HCT116 (cell line): ENCODE measurements around the gene DTX1. TPM values are rescaled to one million over a fixed set of nuclear protein-coding genes. Genes with fewer than 3 reads are reported as not detected.

Source experiments
- ATAC-seq: fragments of 200-7000 bp; cut with Tn5 transposase; 2 replicates; pipeline ENCODE4 v1.9.1; 2020; ENCODE audit warnings: mild to moderate bottlenecking, moderate library complexity
- BruUV-seq: library from RNA; stranded (reverse); fragments of 400-500 nt; replicated peaks from 2 replicates; lab custom pipeline; 2021; lab: Mats Ljungman, UMichigan
- CTCF ChIA-PET: fragments of 300-600 bp; sonication (Branson Sonifier 250); formaldehyde crosslinking; loops from one replicate; lab custom pipeline; 2021; ENCODE audit warnings: antibody characterized with exemption; lab: Charles Lee
- POLR2A ChIA-PET: fragments of 300-600, 350-600 bp; sonication (Branson Sonifier 250); formaldehyde crosslinking; loops from one replicate; lab custom pipeline; 2021; ENCODE audit warnings: antibody characterized with exemption; lab: Charles Lee
- RAD21 ChIA-PET, 2 experiments: fragments of 300-600 bp; sonication (Branson Sonifier 250); formaldehyde crosslinking; loops; one replicate each; lab custom pipeline; 2023; ENCODE audit warnings: low total read pairs in 2 of 2; ENCODE audit not compliant: uncharacterized antibody in 2 of 2, unreplicated experiment in 2 of 2, low non-redundant PET in 1 of 2; lab: Charles Lee
- DNase-seq: peaks from one replicate; pipeline ENCODE4 v3.0.0-alpha.2; 2010; ENCODE audit warnings: low read depth, low spot score
- H2AFZ ChIP-seq: fragments of 200-600 bp; shearing (Covaris generic), sonication (generic); 2 replicates; pipeline ENCODE4 v1.6.1; 2017; ENCODE audit warnings: low read depth, mixed run types, mixed read lengths, antibody characterized with exemption, low read length; ENCODE audit not compliant: poor library complexity, severe bottlenecking
- H3K27ac ChIP-seq: 2 replicates; pipeline ENCODE4 v1.5.1; 2012; ENCODE audit warnings: low read depth, low read length
- H3K27me3 ChIP-seq: fragments of 200-600 bp; sonication (generic); 2 replicates; pipeline ENCODE4 v1.6.1; 2016; ENCODE audit warnings: mixed run types, low read length, mixed read lengths; ENCODE audit not compliant: insufficient read depth
- H3K36me3 ChIP-seq, 2 experiments: fragments of 200-500 bp in 1 of 2; fragments of 200-600 bp in 1 of 2; sonication (Bioruptor generic) in 1 of 2; sonication (generic) in 1 of 2; 2 replicates each; pipeline versions ENCODE4 v1.5.1 to v1.6.1; 2014 to 2016; ENCODE audit warnings: low read length in 2 of 2, inconsistent platforms in 1 of 2, mixed read lengths in 1 of 2, mixed run types in 1 of 2; ENCODE audit not compliant: insufficient read depth in 2 of 2, control insufficient read depth in 1 of 2
- H3K4me1 ChIP-seq, 2 experiments: fragments of 200-600 bp in 1 of 2; sonication (generic) in 1 of 2; 2 replicates each; pipeline versions ENCODE4 v1.5.1 to v1.6.1; 2012 to 2017; ENCODE audit warnings: low read length in 2 of 2, inconsistent platforms in 1 of 2, mild to moderate bottlenecking in 1 of 2, mixed read lengths in 1 of 2, mixed run types in 1 of 2, moderate library complexity in 1 of 2; ENCODE audit not compliant: insufficient read depth in 2 of 2, control insufficient read depth in 1 of 2
- H3K4me2 ChIP-seq: fragments of 200-600 bp; sonication (generic); 2 replicates; pipeline ENCODE4 v1.6.1; 2017; ENCODE audit warnings: mixed run types, low read length, mixed read lengths
- H3K4me3 ChIP-seq, 2 experiments: fragments of 200-600 bp in 1 of 2; sonication (generic) in 1 of 2; replicated peaks in 1 of 2; 2 replicates each; pipeline ENCODE4 v1.5.1; 2011 to 2016; ENCODE audit warnings: low read length in 2 of 2, control low read depth in 1 of 2, low read depth in 1 of 2, mild to moderate bottlenecking in 1 of 2, mixed read lengths in 1 of 2, mixed run types in 1 of 2
- H3K79me2 ChIP-seq: fragments of 200-600 bp; sonication (generic); 2 replicates; pipeline ENCODE4 v1.6.1; 2017; ENCODE audit warnings: mild to moderate bottlenecking, mixed run types, low read length, moderate library complexity, mixed read lengths; ENCODE audit not compliant: insufficient read depth
- H3K9ac ChIP-seq: fragments of 200-600 bp; sonication (generic); 2 replicates; pipeline ENCODE4 v1.6.1; 2016; ENCODE audit warnings: low read length, mixed read lengths
- H3K9me2 ChIP-seq: fragments of 200-600 bp; sonication (generic), shearing (Covaris generic); 2 replicates; pipeline ENCODE4 v1.6.1; 2017; ENCODE audit warnings: mixed run types, mild to moderate bottlenecking, moderate library complexity; ENCODE audit not compliant: insufficient read depth
- H3K9me3 ChIP-seq, 2 experiments: fragments of 200-500 bp in 1 of 2; fragments of 200-600 bp in 1 of 2; sonication (Bioruptor generic) in 1 of 2; sonication (generic) in 1 of 2; 2 replicates each; pipeline ENCODE4 v1.6.1; 2014 to 2017; ENCODE audit warnings: low read length in 2 of 2, mixed read lengths in 2 of 2, inconsistent platforms in 1 of 2, low read depth in 1 of 2, mild to moderate bottlenecking in 1 of 2, mixed run types in 1 of 2, moderate library complexity in 1 of 2; ENCODE audit not compliant: control insufficient read depth in 1 of 2, insufficient read depth in 1 of 2
- H4K20me1 ChIP-seq: fragments of 200-600 bp; sonication (generic), shearing (Covaris generic); 2 replicates; pipeline ENCODE4 v1.6.1; 2017; ENCODE audit warnings: mixed run types, mild to moderate bottlenecking, moderate library complexity; ENCODE audit not compliant: insufficient read depth
- ATF3 ChIP-seq: IDR thresholded peaks from 2 replicates; pipeline ENCODE4 v1.6.1; 2012
- CEBPB ChIP-seq: IDR thresholded peaks from 2 replicates; pipeline ENCODE4 v1.6.1; 2012; ENCODE audit warnings: low read depth
- CTCF ChIP-seq, 3 experiments: fragments of 200-600 bp in 1 of 3; sonication (generic) in 1 of 3; IDR thresholded peaks in 2 of 3; conservative IDR thresholded peaks in 1 of 3; 2 replicates each; pipeline ENCODE4 v1.5.1; 2012 to 2017; ENCODE audit warnings: low read depth in 2 of 3, low read length in 2 of 3, antibody characterized with exemption in 1 of 3, borderline replicate concordance in 1 of 3, control low read depth in 1 of 3, mild to moderate bottlenecking in 1 of 3, mixed read lengths in 1 of 3, mixed run types in 1 of 3, moderate library complexity in 1 of 3; ENCODE audit not compliant: insufficient read depth in 1 of 3
- ELF1 ChIP-seq: IDR thresholded peaks from 2 replicates; pipeline ENCODE4 v1.6.1; 2012; ENCODE audit warnings: low read depth, borderline replicate concordance
- EZH2 ChIP-seq: fragments of 200-600 bp; sonication (generic); IDR thresholded peaks from 2 replicates; pipeline ENCODE4 v1.6.1; 2017; ENCODE audit warnings: antibody characterized with exemption, mixed run types
- EZH2phosphoT487 ChIP-seq: fragments of 200-600 bp; IDR thresholded peaks from 2 replicates; pipeline ENCODE4 v1.6.1; 2018; ENCODE audit warnings: antibody characterized with exemption, borderline replicate concordance
- JUND ChIP-seq: IDR thresholded peaks from 2 replicates; pipeline ENCODE4 v1.6.1; 2012
- MAX ChIP-seq: IDR thresholded peaks from 2 replicates; pipeline ENCODE4 v1.6.1; 2012
- POLR2AphosphoS5 ChIP-seq: IDR thresholded peaks from 2 replicates; pipeline ENCODE4 v1.6.1; 2011; ENCODE audit warnings: mild to moderate bottlenecking, low read depth, low read length, moderate library complexity
- RAD21 ChIP-seq: IDR thresholded peaks from 2 replicates; pipeline ENCODE4 v1.6.1; 2012; ENCODE audit warnings: low read depth, mild to moderate bottlenecking
- SIN3A ChIP-seq: IDR thresholded peaks from 2 replicates; pipeline ENCODE4 v1.6.1; 2012; ENCODE audit warnings: low read depth
- SP1 ChIP-seq: IDR thresholded peaks from 2 replicates; pipeline ENCODE4 v1.6.1; 2012; ENCODE audit warnings: low read depth
- SRF ChIP-seq: IDR thresholded peaks from 2 replicates; pipeline ENCODE4 v1.6.1; 2012; ENCODE audit warnings: low read depth
- YY1 ChIP-seq: IDR thresholded peaks from 2 replicates; pipeline ENCODE4 v1.6.1; 2011; ENCODE audit warnings: low read length, low read depth, moderate library complexity, mild to moderate bottlenecking; ENCODE audit not compliant: insufficient replicate concordance; ENCODE audit errors: extremely low read depth
- ZFX ChIP-seq: fragments of 450-650 bp; IDR thresholded peaks from 2 replicates; pipeline ENCODE4 v1.6.1; 2017
- ZNF274 ChIP-seq: fragments of 200-500 bp; sonication (Bioruptor generic); IDR thresholded peaks from 2 replicates; pipeline ENCODE4 v1.6.1; 2014; ENCODE audit warnings: mild to moderate bottlenecking, low read depth, low read length, inconsistent platforms
- intact Hi-C: fragments of 100-400 bp; cut with micrococcal nuclease; formaldehyde crosslinking; loops from 2 replicates; pipeline ENCODE4 v1.10.0; 2022
- total RNA-seq: library from RNA; stranded (reverse); gene quantifications from one replicate; pipeline ENCODE4 v1.2.1, GENCODE V29; 2021; ENCODE audit not compliant: unreplicated experiment
- TF ChIP-seq, protein P1 (sequence below): IDR thresholded peaks from 2 replicates; pipeline ENCODE4 v1.6.1; 2012; ENCODE audit warnings: low read depth

DTX1 gene
- total RNA-seq, 1 experiment from 2014 or later = not detected

- no peak for TF ChIP-seq CEBPB
- TF ChIP-seq RAD21 = no peak
- no peak for TF ChIP-seq MAX
- no peak for TF ChIP-seq JUND
- no peak for TF ChIP-seq SIN3A
- TF ChIP-seq YY1 = no peak
- TF ChIP-seq EZH2 = no peak
Measured at GRCh38 chr12:113118142-113118541, 61.6 kb downstream of the DTX1 start (continued).

DNA sequence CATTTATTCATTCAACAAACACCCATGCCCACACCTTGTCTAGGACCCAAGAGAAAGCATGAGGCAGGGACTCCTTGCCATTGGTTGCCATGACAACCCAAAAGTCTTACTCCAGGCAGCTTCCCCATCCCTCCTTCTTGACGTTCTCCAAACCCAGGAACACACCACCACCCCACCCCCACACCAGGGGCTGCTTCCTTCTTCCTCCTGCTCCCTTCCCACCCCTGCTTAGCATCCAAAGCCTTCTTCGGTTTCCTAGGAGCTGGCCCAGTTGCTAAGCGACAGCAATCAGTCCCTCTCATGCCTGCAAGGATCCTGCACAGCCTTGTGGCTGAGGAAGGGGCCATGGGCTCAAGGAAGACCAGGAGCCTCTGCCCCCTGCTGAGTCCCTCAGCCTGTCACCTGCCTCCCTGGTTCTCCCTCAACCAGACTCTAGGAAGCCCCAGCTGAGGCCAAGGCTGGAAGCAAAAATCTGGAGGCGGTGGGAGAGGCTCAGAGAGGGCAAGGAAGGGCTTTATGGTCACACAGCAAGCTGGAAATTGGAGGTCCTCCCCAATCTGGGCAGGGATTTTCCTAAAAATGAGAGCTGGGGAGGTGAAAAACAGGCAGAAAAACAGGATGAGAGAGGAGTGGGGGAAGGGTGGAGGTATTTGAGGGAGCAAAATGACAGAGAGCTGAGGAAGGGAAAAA is 63.6 kb downstream of the DTX1 start:
- TF ChIP-seq ELF1 (no peak), YY1 (no peak), POLR2AphosphoS5 (no peak), CEBPB (no peak), EZH2 (no peak), ATF3 (no peak), SRF (no peak), SP1 (no peak), CTCF (IDR thresholded peaks at IDR 0.05 in 2 of 3, conservative IDR thresholded peaks at IDR 0.05 in 1 of 3; ENCODE audit: borderline replicate concordance in 1 of 3, insufficient read depth in 1 of 3, low read depth in 2 of 3, low read length in 2 of 3) (no peak), EZH2phosphoT487 (no peak), ZFX (no peak), ZNF274 (no peak), MAX (no peak), SIN3A (no peak)
- TF ChIP-seq, protein P1, sequence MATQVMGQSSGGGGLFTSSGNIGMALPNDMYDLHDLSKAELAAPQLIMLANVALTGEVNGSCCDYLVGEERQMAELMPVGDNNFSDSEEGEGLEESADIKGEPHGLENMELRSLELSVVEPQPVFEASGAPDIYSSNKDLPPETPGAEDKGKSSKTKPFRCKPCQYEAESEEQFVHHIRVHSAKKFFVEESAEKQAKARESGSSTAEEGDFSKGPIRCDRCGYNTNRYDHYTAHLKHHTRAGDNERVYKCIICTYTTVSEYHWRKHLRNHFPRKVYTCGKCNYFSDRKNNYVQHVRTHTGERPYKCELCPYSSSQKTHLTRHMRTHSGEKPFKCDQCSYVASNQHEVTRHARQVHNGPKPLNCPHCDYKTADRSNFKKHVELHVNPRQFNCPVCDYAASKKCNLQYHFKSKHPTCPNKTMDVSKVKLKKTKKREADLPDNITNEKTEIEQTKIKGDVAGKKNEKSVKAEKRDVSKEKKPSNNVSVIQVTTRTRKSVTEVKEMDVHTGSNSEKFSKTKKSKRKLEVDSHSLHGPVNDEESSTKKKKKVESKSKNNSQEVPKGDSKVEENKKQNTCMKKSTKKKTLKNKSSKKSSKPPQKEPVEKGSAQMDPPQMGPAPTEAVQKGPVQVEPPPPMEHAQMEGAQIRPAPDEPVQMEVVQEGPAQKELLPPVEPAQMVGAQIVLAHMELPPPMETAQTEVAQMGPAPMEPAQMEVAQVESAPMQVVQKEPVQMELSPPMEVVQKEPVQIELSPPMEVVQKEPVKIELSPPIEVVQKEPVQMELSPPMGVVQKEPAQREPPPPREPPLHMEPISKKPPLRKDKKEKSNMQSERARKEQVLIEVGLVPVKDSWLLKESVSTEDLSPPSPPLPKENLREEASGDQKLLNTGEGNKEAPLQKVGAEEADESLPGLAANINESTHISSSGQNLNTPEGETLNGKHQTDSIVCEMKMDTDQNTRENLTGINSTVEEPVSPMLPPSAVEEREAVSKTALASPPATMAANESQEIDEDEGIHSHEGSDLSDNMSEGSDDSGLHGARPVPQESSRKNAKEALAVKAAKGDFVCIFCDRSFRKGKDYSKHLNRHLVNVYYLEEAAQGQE = no peak
- Histone ChIP-seq H3K4me1 (peaks cover 0 to 9% of the 10 kb centered on the region in 2 experiments; a peak in 2 of 4 replicates), H3K9me2 (no peaks in the 10 kb centered on the region), H3K4me3 (no peak overlapping the region), H3K4me2 (no peak overlapping the region), H3K27me3 (no peaks in the 10 kb centered on the region), H3K36me3 (peaks cover 3 to 5% of the 10 kb centered on the region in 2 experiments; a peak in 3 of 4 replicates), H2AFZ (no peak overlapping the region), H3K9ac (no peak overlapping the region), H3K79me2 (no peaks in the 10 kb centered on the region), H3K9me3 (no peaks in the 10 kb centered on the region), H4K20me1 (no peaks in the 10 kb centered on the region), H3K27ac (no peak overlapping the region)
- ATAC-seq (no peak), DNase-seq (no peak)
- intact Hi-C loops = no loop called here
- RAD21 ChIA-PET = no interaction called here
- BruUV-seq = no TSS peak
- CTCF ChIA-PET = interaction anchor here (1.0 to 1.2 kb wide), 2 partner anchors 11 to 14 kb away, joined by 3 read pairs; no protein-coding TSS in a partner anchor
- POLR2A ChIA-PET = interaction anchor here (1.2 kb wide), 1 partner anchor 16 kb away, joined by 3 read pairs; the partner anchor contains the start of gene RASAL1
